LNCaP clone FGC (cell line): ENCODE measurements around the gene TREM2.

ENCODE experiments used
- DNase-seq: peaks from one replicate; pipeline ENCODE4 v3.0.0-alpha.2; 2011; ENCODE audit warnings: low read depth
- H3K4me3 ChIP-seq: 2 replicates; pipeline ENCODE4 v1.5.1; 2011; ENCODE audit warnings: mild to moderate bottlenecking, low read depth, low read length, control low read depth
- CTCF ChIP-seq: IDR thresholded peaks from 2 replicates; pipeline ENCODE4 v1.5.1; 2012; ENCODE audit warnings: mild to moderate bottlenecking; ENCODE audit not compliant: control insufficient read depth, insufficient read depth; ENCODE audit errors: extremely low read depth

Gene TREM2

GRCh38 chr6:41200296-41200900, 37.5 kb upstream of the TREM2 start:
- no peak for DNase-seq
- H3K4me3 ChIP-seq: no peak overlapping the region
- TF ChIP-seq CTCF: no peak

- no peak overlapping the region for H3K4me3 ChIP-seq
- DNase-seq: no peak
- TF ChIP-seq CTCF: no peak
Observed at GRCh38 chr6:41199552-41200246, 36.8 kb upstream of the TREM2 start.

GRCh38 chr6:41197234-41197633, 34.3 kb upstream of the TREM2 start:
- DNase-seq: no peak
- H3K4me3 ChIP-seq: no peak overlapping the region
- TF ChIP-seq CTCF: no peak

GRCh38 chr6:41194386-41194785, 31.5 kb upstream of the TREM2 start:
- DNase-seq: no peak
- H3K4me3 ChIP-seq: no peak overlapping the region
- TF ChIP-seq CTCF: no peak

- H3K4me3 ChIP-seq: no peak overlapping the region
- no peak for DNase-seq
- no peak for TF ChIP-seq CTCF
Observed at GRCh38 chr6:41193884-41194283, 31.0 kb upstream of the TREM2 start.

GRCh38 chr6:41193171-41193734, 30.3 kb upstream of the TREM2 start:
- DNase-seq: no peak
- no peak overlapping the region for H3K4me3 ChIP-seq
- TF ChIP-seq CTCF: no peak

GRCh38 chr6:41191569-41191968, 28.7 kb upstream of the TREM2 start:
- DNase-seq: no peak
- TF ChIP-seq CTCF: peak; percentile 76
- H3K4me3 ChIP-seq: no peak overlapping the region
